Ascending aorta (tissue), 2 donors: ENCODE measurements around the gene MISP3. TPM values are rescaled to one million over a fixed set of nuclear protein-coding genes. Genes with fewer than 3 reads are reported as not detected.

Experiments used
- DNase-seq, 2 donors: peaks; one replicate each; pipeline ENCODE4 v3.0.0-alpha.2; 2019; ENCODE audit warnings: low spot score in 2 of 2
- H3K27ac ChIP-seq, 2 donors: fragments of 200-600 bp; sonication (generic); one replicate each; pipeline ENCODE4 v1.5.1; 2016 to 2017; ENCODE audit warnings: mild to moderate bottlenecking in 1 of 2
- H3K27me3 ChIP-seq: fragments of 200-600 bp; sonication (generic); one replicate; pipeline ENCODE4 v1.5.1; 2017
- H3K36me3 ChIP-seq, 2 donors: fragments of 200-600 bp; sonication (generic); one replicate each; pipeline ENCODE4 v1.5.1; 2016
- H3K4me1 ChIP-seq, 2 donors: fragments of 200-600 bp; sonication (generic); one replicate each; pipeline ENCODE4 v1.5.1; 2016 to 2017; ENCODE audit warnings: mild to moderate bottlenecking in 1 of 2
- H3K4me3 ChIP-seq, 2 donors: fragments of 200-600 bp; sonication (generic); one replicate each; pipeline ENCODE4 v1.5.1; 2016 to 2017; ENCODE audit warnings: mild to moderate bottlenecking in 1 of 2
- H3K9me3 ChIP-seq, 2 donors: fragments of 200-600 bp; sonication (generic); one replicate each; pipeline ENCODE4 v1.5.1; 2016
- intact Hi-C: fragments of 100-400 bp; cut with DNase I; formaldehyde crosslinking; loops from one replicate; pipeline ENCODE4 v1.15.1; 2023
- total RNA-seq: library from RNA; depleted of rRNA; stranded (reverse); fragments of >200 nt; gene quantifications from one replicate; pipeline ENCODE4 v1.1.0, GENCODE V29; 2016
- TF ChIP-seq, protein P1 (sequence below), 3 experiments: fragments of 200-600 bp in 2 of 3; fragments of 450-650 bp in 1 of 3; sonication (generic) in 2 of 3; IDR thresholded peaks; one replicate each; pipeline ENCODE4 v1.5.1; 2016 to 2019; ENCODE audit warnings: antibody characterized with exemption in 3 of 3, mild to moderate bottlenecking in 1 of 3, moderate library complexity in 1 of 3

MISP3 gene
- total RNA-seq, 1 donor from 2014 or later = 6.0 TPM

DNA sequence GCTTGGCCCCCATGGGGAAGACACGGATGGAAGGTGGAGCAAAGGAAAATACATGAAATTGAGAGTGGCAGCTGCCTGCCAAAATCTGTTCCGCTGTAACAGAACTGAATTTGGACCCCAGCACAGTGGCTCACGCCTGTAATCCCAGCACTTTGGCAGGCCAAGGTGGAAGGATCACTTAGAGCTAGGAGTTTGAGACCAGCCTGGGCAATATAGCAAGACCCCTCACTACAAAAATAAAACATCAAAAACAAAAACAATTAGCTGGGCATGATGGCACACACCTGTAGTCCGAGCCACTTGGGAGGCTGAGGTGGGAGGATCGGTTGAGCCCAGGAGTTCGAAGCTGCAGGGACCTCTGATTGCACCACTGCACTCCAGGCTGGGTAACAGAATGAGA lies 20.1 kb upstream of the MISP3 start:
- intact Hi-C loops = no loop called here
- TF ChIP-seq, protein P1, sequence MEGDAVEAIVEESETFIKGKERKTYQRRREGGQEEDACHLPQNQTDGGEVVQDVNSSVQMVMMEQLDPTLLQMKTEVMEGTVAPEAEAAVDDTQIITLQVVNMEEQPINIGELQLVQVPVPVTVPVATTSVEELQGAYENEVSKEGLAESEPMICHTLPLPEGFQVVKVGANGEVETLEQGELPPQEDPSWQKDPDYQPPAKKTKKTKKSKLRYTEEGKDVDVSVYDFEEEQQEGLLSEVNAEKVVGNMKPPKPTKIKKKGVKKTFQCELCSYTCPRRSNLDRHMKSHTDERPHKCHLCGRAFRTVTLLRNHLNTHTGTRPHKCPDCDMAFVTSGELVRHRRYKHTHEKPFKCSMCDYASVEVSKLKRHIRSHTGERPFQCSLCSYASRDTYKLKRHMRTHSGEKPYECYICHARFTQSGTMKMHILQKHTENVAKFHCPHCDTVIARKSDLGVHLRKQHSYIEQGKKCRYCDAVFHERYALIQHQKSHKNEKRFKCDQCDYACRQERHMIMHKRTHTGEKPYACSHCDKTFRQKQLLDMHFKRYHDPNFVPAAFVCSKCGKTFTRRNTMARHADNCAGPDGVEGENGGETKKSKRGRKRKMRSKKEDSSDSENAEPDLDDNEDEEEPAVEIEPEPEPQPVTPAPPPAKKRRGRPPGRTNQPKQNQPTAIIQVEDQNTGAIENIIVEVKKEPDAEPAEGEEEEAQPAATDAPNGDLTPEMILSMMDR (IDR thresholded peaks at IDR 0.05) = no peak
- Histone ChIP-seq H3K27me3 (no peaks in the 10 kb centered on the region), H3K27ac (no peak overlapping the region), H3K4me3 (no peak overlapping the region), H3K36me3 (no peaks in the 10 kb centered on the region), H3K4me1 (no peaks in the 10 kb centered on the region), H3K9me3 (no peaks in the 10 kb centered on the region)
- no peak for DNase-seq

DNA sequence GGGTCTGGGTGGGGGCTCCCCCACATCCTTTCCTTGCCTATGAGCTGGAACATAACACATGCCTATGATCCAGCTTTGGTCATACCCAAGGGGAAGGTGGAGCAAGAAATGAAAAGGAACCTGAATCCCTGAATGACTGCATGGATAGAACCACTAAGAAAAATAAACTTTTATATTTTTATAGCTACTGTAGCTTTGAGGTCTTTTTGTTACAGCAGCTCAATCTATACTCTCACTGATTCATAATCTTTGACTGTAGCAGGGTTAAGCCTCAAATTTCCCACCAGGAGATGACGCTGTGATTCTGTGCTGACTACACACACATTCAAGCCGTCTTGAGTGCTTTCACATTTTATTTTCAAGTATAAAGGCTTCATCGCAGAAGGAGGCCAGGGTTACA lies 19.6 kb upstream of the MISP3 start:
- Histone ChIP-seq H3K4me3 (no peak overlapping the region), H3K36me3 (no peaks in the 10 kb centered on the region), H3K4me1 (peaks cover 0 to 5% of the 10 kb centered on the region in 2 donors), H3K27ac (no peak overlapping the region), H3K27me3 (no peaks in the 10 kb centered on the region), H3K9me3 (no peaks in the 10 kb centered on the region)
- DNase-seq = no peak
- TF ChIP-seq, protein P1 (IDR thresholded peaks at IDR 0.05) = no peak
- intact Hi-C loops = no loop called here

DNA sequence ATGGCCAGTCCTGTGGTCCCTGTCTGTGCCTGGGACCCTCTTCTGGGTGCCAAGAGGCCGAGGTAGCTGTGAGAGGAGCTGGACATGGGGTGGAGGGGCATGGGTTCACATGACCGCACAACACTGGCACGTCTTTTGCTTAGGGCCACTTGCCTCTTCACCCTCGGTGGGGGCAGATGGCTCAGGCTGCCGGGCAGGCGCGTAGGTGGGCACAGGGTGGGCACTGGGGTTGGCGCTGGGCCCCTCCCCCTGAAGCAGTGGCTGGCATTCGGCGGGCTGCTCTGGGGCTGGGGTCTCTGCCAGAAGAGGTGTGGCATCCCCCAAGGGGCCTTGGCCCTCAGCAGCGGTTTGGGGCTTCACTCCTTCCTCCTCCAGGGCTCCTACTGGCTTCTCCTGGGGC lies 19.1 kb upstream of the MISP3 start:
- Histone ChIP-seq H3K27me3 (no peaks in the 10 kb centered on the region), H3K9me3 (no peaks in the 10 kb centered on the region), H3K36me3 (no peaks in the 10 kb centered on the region), H3K4me1 (peaks cover 0 to 5% of the 10 kb centered on the region in 2 donors), H3K4me3 (no peak overlapping the region), H3K27ac (no peak overlapping the region)
- no peak for DNase-seq
- intact Hi-C loops = no loop called here
- TF ChIP-seq, protein P1 (IDR thresholded peaks at IDR 0.05) = no peak

DNA sequence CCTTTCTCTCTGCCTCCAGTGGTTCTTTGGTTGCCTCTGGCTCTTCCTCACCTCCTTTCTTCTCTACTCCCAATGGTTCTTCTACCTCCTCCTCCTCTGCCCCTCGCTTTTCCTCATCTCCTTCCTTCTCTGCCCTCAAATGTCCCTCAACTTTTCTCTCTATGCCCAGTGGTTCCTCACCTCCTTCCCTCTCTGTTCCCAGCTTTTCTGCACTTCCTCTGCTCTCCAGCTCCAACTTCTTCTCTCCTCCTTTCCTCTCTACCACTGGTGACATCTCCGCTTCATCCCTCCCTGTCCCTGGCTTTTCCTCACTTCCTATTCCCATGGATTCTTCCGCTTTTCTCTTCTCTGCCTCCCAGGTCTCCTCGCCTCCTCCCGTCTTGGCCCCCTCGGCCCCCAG lies 18.5 kb upstream of the MISP3 start:
- intact Hi-C loops = no loop called here
- no peak for DNase-seq
- H3K27ac ChIP-seq = no peak overlapping the region
- no peaks in the 10 kb centered on the region for H3K9me3 ChIP-seq
- TF ChIP-seq, protein P1 (IDR thresholded peaks at IDR 0.05) = no peak
- H3K27me3 ChIP-seq = no peaks in the 10 kb centered on the region
- no peaks in the 10 kb centered on the region for H3K36me3 ChIP-seq
- H3K4me3 ChIP-seq = no peak overlapping the region
- peaks cover 0 to 5% of the 10 kb centered on the region in 2 donors for H3K4me1 ChIP-seq

DNA sequence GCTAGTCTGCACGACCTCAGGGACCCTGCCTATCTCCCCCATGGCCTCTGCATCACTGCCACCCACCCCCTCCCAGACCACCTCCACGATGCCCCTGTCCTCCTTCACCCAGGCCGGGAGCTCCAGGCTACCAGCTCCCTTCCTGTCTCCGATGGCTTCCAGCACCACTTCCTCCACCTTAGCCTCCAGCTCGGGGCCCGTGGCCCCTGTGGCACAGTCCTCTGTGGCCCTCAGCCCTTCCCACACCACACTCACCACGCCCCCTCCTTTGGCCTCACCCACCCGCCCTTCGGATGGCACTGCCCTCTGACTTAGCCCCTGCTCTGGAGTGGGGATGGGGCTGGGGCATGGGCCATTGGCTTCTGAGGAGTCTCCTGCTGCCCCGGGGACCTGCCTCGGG lies 17.9 kb upstream of the MISP3 start:
- Histone ChIP-seq H3K36me3 (no peaks in the 10 kb centered on the region), H3K4me1 (peaks cover 0 to 5% of the 10 kb centered on the region in 2 donors), H3K27ac (no peak overlapping the region), H3K9me3 (no peaks in the 10 kb centered on the region), H3K27me3 (no peaks in the 10 kb centered on the region), H3K4me3 (no peak overlapping the region)
- intact Hi-C loops = no loop called here
- TF ChIP-seq, protein P1 (IDR thresholded peaks at IDR 0.05) = no peak
- DNase-seq = no peak

DNA sequence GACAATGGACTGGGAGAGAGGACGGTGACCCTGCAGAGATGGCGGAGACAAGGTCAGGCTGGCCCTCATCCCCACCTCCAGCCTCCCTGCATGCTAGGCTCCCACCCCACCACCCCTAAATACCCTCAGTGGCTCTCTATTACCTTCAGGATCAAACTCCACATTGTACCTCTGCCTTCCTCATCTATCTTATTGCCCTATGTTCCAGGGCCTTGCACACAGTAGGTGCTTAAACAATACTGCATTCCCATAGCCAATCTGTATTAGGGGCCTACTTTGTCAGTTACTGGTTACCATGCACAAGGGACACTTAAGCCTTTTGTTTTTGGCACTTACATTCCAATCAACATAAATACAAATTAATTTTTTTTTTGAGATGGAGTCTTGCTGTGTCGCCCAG lies 17.2 kb upstream of the MISP3 start:
- no peaks in the 10 kb centered on the region for H3K9me3 ChIP-seq
- H3K4me3 ChIP-seq = no peak overlapping the region
- peaks cover 0 to 5% of the 10 kb centered on the region in 2 donors for H3K4me1 ChIP-seq
- no peak for DNase-seq
- TF ChIP-seq, protein P1 (IDR thresholded peaks at IDR 0.05) = no peak
- H3K27ac ChIP-seq = no peak overlapping the region
- H3K36me3 ChIP-seq = no peaks in the 10 kb centered on the region
- no peaks in the 10 kb centered on the region for H3K27me3 ChIP-seq
- intact Hi-C loops = no loop called here
